ENCODE data around the gene EDNRB. TPM values are rescaled to one million over a fixed set of nuclear protein-coding genes. Genes with fewer than 3 reads are reported as not detected.
A peak's percentile ranks its signal among the peaks of the same experiment; 100 is the strongest.

EDNRB gene
- total and polyA plus RNA-seq, 2 of the 8 experiments (the other 6 are each of a cell fraction or from before 2014, with no cell fraction given) = 15.8 to 73.2 TPM

DNA sequence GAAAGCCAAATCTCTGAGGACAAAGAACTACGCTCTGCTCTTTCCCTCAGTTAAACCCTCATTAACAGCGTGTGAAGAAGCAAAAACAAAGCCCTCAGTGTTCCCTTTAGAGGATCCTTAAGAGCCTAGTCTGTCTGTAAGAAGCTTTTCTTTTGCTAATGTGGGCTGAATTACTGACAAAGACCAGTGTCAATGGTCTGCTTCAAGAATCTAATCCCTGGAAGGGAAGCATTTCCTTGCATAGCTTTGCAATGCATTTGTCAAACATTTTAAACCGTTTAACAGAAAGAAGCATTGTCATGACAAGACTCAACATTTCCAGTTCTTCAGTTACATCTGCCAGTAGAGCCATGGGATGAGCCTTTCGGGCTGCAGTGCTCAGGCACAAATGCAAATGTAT, 64.9 kb downstream of the EDNRB start:
- Histone ChIP-seq H3K56ac (replicated peaks; ENCODE audit: insufficient read length, low read depth, low read length) (no peak overlapping the region), H3K18ac (ENCODE audit: extremely low read depth, low read length) (no peak overlapping the region), H3K4me3 (ENCODE audit: extremely low read depth in 1 of 4, insufficient read depth in 2 of 4, low read depth in 3 of 4, low read length in 4 of 4) (peak overlapping the region in 1 of 4 experiments; percentile 21; a peak in 1 of 8 replicates), H3K23ac (ENCODE audit: insufficient read length) (no peak overlapping the region), H2AK5ac (ENCODE audit: low read depth, low read length) (no peak overlapping the region), H4K8ac (ENCODE audit: extremely low read depth, insufficient read depth, low read length) (no peak overlapping the region), H3K4me1 (replicated peaks in 1 of 4; ENCODE audit: control insufficient read depth in 3 of 4, insufficient read depth in 4 of 4, low read length in 3 of 4) (peaks cover 0 to 19% (median 10%) of the 10 kb centered on the region in 4 experiments; a peak in 4 of 7 replicates), H3K27me3 (replicated peaks in 1 of 4; ENCODE audit: control insufficient read depth in 3 of 4, extremely low read depth in 1 of 4, insufficient read depth in 3 of 4, low read length in 3 of 4) (no peaks in the 10 kb centered on the region), H3K9me3 (ENCODE audit: insufficient read depth in 2 of 2, low read depth in 1 of 2, low read length in 1 of 2) (peaks cover 9 to 13% of the 10 kb centered on the region in 2 experiments), H3K79me2 (ENCODE audit: control insufficient read depth in 1 of 2, insufficient read depth in 2 of 2, low read length in 2 of 2) (no peaks in the 10 kb centered on the region), H2BK20ac (ENCODE audit: low read length) (no peak overlapping the region), H3K79me1 (ENCODE audit: low read depth, low read length) (no peaks in the 10 kb centered on the region), H3K4me2 (ENCODE audit: insufficient read depth in 1 of 2, low read depth in 2 of 2, low read length in 2 of 2) (0 out of 4 replicates have a peak overlapping the region, but pooled peaks of 1 of the 2 experiments have one; percentile 15), H3K36me3 (ENCODE audit: control insufficient read depth in 2 of 4, insufficient read depth in 4 of 4, low read length in 3 of 4) (peaks cover 0 to 11% (median 0%) of the 10 kb centered on the region in 4 experiments; a peak in 2 of 8 replicates), H3K4ac (replicated peaks; ENCODE audit: insufficient read length, low read depth, low read length) (no peak overlapping the region), H4K91ac (replicated peaks; ENCODE audit: insufficient read length, low read length) (no peak overlapping the region), H3K9ac (replicated peaks in 1 of 4; ENCODE audit: extremely low read depth in 1 of 4, low read depth in 3 of 4, low read length in 3 of 4) (no peak overlapping the region), H2BK15ac (ENCODE audit: low read length) (no peak overlapping the region), H3K23me2 (ENCODE audit: low read depth, low read length) (no peaks in the 10 kb centered on the region), H3K14ac (ENCODE audit: insufficient read length) (no peak overlapping the region), H4K20me1 (replicated peaks in 1 of 2; ENCODE audit: control insufficient read depth in 1 of 2, insufficient read depth in 2 of 2, low read length in 2 of 2) (no peaks in the 10 kb centered on the region), H2AFZ (ENCODE audit: low read length) (no peak overlapping the region), H2BK5ac (ENCODE audit: low read depth, low read length) (no peak overlapping the region), H4K5ac (ENCODE audit: insufficient read length, low read depth, low read length) (no peak overlapping the region), H2BK120ac (replicated peaks; ENCODE audit: low read depth, low read length) (no peak overlapping the region), H2BK12ac (ENCODE audit: low read depth, low read length) (no peak overlapping the region), H3K27ac (ENCODE audit: low read depth, low read length) (peak overlapping the region; percentile 54; the same call in 1 of the 2 replicates)
- ChIA-PET CTCF (ENCODE audit: partially characterized antibody) (no interaction called here), POLR2A (ENCODE audit: partially characterized antibody) (interaction anchor here (0.8 to 1.8 kb wide), 5 partner anchors 10 to 66 kb away, joined by 3 to 10 read pairs (median 5); partner anchors contain the start of gene EDNRB)
- DNase-seq (ENCODE audit: low read depth in 1 of 2, low spot score in 2 of 2) (peak in 1 of 2 experiments; percentile 73), FAIRE-seq (peak; percentile 99)
- 3% methylated on average over 4 of the region's 4 CpGs; no CpG with 5 or more reads in 1 of the 2 experiments for WGBS, 2 experiments (ENCODE audit: extremely low coverage in 1 of 2, insufficient coverage in 1 of 2, insufficient read length in 1 of 2, insufficient replicate concordance in 2 of 2, low coverage in 1 of 2, low lambda C conversion rate in 2 of 2, missing lambda C conversion rate in 1 of 2)
- TF ChIP-seq TCF12 (IDR thresholded peaks at IDR 0.05; ENCODE audit: low read depth, low read length) = peak; percentile 64; the same call in 1 of the 2 replicates
- no peak for TF ChIP-seq SP2 (IDR thresholded peaks at IDR 0.05; ENCODE audit: low read length)
- TF ChIP-seq TEAD4 (IDR thresholded peaks at IDR 0.05; ENCODE audit: low read depth, low read length) = peak; percentile 83
- no peak for TF ChIP-seq RXRA (IDR thresholded peaks at IDR 0.05; ENCODE audit: insufficient read depth, low read depth, low read length)
- TF ChIP-seq PHF8 (conservative IDR thresholded peaks at IDR 0.05; ENCODE audit: low read depth, low read length) = no peak
- no peak for TF ChIP-seq JUN (IDR thresholded peaks at IDR 0.05; ENCODE audit: low read depth, low read length)
- TF ChIP-seq BRCA1 (IDR thresholded peaks at IDR 0.05; ENCODE audit: low read depth, low read length) = no peak
- peak; percentile 63; the same call in 1 of the 2 replicates for TF ChIP-seq BACH1 (IDR thresholded peaks at IDR 0.05; ENCODE audit: low read length)
- TF ChIP-seq, protein P1, sequence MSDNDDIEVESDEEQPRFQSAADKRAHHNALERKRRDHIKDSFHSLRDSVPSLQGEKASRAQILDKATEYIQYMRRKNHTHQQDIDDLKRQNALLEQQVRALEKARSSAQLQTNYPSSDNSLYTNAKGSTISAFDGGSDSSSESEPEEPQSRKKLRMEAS (IDR thresholded peaks at IDR 0.05) = no peak
- TF ChIP-seq, protein P2, sequence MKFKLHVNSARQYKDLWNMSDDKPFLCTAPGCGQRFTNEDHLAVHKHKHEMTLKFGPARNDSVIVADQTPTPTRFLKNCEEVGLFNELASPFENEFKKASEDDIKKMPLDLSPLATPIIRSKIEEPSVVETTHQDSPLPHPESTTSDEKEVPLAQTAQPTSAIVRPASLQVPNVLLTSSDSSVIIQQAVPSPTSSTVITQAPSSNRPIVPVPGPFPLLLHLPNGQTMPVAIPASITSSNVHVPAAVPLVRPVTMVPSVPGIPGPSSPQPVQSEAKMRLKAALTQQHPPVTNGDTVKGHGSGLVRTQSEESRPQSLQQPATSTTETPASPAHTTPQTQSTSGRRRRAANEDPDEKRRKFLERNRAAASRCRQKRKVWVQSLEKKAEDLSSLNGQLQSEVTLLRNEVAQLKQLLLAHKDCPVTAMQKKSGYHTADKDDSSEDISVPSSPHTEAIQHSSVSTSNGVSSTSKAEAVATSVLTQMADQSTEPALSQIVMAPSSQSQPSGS (IDR thresholded peaks at IDR 0.05; ENCODE audit: low read length) = no peak; the same call in 1 of the 2 replicates
- TF ChIP-seq SRF (IDR thresholded peaks at IDR 0.05; ENCODE audit: low read depth, low read length) = no peak
- 0 out of 2 replicates have a peak, but pooled peaks have one; percentile 42 for TF ChIP-seq YY1 (IDR thresholded peaks at IDR 0.05; ENCODE audit: low read depth, low read length)
- no peak for TF ChIP-seq TBP (IDR thresholded peaks at IDR 0.05; ENCODE audit: low read depth, low read length)

All from H1 (cell line).